Stromal cell of bone marrow (primary cell): ENCODE data around the gene MLNR.

Experiments
- DNase-seq: peaks from one replicate; pipeline ENCODE4 v3.0.0-alpha.2; 2012; ENCODE audit warnings: low read depth

Gene MLNR, protein sequence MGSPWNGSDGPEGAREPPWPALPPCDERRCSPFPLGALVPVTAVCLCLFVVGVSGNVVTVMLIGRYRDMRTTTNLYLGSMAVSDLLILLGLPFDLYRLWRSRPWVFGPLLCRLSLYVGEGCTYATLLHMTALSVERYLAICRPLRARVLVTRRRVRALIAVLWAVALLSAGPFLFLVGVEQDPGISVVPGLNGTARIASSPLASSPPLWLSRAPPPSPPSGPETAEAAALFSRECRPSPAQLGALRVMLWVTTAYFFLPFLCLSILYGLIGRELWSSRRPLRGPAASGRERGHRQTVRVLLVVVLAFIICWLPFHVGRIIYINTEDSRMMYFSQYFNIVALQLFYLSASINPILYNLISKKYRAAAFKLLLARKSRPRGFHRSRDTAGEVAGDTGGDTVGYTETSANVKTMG

DNA sequence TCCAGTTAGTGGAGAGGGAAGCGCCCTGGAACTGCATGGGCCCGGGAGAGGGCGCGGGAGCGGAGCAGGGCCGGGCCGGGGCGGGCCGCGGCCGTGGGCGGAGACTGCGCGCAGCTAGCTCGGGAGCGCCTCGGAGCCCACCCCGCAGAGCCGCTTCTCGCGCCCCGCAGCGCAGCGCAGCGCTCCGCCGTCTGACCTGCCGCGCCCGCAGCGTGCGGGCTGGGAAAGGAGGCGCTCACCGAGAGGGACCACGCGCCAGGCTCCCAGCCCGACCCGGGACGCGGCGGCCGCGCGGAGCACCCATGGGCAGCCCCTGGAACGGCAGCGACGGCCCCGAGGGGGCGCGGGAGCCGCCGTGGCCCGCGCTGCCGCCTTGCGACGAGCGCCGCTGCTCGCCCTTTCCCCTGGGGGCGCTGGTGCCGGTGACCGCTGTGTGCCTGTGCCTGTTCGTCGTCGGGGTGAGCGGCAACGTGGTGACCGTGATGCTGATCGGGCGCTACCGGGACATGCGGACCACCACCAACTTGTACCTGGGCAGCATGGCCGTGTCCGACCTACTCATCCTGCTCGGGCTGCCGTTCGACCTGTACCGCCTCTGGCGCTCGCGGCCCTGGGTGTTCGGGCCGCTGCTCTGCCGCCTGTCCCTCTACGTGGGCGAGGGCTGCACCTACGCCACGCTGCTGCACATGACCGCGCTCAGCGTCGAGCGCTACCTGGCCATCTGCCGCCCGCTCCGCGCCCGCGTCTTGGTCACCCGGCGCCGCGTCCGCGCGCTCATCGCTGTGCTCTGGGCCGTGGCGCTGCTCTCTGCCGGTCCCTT, at the start of gene MLNR:
MLNR (plus strand) TSS at position 303 of the 820 bp plus-strand sequence; CDS start at position 303, 0 bp downstream.
- DNase-seq: no peak

DNA sequence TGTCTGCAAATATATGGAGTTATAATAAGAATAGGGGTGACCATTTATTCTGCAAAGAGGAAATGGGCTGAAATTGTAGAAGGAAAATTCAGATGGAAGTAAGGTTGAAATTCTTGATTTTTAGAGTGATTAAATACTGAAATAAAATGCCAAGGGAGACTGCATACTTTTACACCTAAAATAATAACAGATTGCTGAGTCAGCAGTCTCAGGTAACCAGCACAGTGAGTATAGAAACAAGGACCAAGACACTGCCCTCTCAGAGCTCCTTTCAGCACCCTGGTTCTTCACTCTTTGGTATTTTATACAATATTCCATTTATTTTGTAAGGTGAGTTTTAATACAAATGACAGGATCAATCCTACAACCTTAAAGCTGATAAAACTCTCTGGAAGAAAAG, 48.8 kb upstream of the MLNR start:
- no peak for DNase-seq

DNA sequence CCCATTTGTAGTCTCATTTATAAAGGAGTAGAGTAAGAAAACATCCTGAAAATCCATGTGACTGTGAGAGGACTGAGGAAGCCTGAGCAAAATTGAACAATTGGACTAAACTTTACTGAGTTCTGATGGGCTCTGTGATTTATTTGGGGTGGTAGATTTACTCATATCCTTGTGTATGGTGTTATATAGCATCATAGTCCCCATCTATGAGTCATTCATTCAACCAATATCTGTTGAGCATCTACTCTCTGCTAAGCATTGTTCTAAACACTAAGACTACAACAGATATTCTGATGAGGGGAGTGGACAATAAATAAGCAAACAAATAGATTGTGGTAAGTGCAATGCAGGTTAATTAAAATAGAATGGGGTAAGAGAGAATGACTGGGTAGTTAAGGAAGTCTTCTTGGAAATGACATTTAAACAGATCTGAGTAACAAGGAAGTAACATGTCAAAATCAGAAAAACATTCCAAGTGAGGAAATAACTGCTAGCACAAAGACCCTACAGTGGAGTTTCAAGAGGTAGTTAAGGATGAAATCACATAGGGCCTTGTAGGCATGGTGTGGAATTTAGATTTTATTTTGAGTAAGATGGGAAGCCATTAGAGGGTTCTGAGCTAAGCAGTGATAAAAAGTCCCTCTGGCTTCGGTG, 36.3 kb upstream of the MLNR start:
- no peak for DNase-seq

DNA sequence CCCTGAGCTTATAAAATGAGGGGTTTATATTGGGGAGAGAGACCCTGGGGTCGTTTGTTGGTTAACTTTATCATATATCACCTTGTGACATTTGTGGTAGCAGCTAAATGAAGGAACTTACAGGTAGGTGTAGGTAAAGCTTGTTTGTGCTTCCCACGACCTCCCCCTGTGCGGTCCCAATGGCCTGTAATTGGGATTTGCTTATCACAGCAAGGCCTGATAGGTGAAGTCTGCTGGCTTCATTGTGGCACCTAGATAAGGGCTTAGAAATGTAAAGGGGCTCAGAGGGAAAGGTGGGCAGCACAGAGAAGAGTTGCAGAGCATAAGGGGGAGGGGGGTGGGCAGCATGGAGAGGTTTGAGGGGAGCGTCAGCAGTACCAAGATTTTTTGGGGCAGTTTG, 35.5 kb upstream of the MLNR start:
- no peak for DNase-seq

DNA sequence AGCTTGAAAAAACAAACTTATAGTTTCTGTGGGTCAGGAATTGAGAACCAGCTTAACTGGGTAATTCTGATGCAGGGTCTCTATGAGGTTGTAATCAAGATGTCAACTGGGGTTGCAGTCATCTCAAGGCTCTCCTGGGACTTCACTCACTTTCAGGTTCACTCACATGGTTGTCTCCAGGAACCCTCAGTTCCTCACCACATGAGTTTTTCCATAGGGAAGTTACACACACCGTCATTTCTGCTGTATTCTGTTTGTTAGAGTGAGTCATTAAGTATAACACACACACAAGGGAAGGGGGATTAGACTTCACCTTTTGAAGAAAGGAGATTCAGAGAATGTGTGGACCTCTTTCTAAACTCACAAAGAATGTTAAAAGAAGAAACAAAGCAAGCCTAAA, 34.9 kb upstream of the MLNR start:
- no peak for DNase-seq

DNA sequence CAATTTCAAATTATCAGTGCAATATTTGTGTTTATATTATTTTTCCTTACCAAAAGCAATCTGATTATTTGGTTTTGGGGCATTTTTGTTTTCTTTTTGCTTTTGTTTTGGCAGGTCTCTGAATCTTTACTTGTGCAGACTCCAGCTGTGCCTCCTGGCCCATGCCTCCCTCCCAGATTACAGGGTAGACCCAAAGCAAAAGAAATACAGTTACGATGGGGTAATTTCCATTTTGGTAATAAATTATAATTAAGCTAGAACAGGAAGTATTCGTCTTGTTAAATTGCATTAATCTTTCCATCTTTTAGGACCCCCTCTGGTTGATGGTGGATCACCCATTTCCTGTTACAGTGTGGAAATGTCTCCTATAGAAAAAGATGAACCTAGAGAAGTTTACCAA, 29.2 kb upstream of the MLNR start:
- no peak for DNase-seq

DNA sequence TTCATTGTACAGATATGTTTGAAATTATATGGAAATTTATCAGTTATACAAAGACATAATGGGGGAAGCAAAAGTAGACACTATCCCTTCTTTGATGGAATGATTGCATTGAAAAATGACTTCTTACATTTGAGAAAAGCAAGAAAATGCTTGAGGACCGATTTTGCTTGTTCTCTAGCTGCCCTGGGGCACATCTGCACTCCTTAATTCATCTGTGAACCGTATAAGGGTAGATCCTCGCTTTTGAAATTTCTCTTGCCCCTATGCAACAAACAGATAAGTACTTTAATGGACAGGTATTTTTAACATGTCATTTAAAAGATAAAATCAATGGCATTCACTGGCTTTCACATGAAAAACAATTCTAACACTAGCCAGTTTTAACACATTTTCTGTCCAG, 13.5 kb upstream of the MLNR start:
- no peak for DNase-seq

DNA sequence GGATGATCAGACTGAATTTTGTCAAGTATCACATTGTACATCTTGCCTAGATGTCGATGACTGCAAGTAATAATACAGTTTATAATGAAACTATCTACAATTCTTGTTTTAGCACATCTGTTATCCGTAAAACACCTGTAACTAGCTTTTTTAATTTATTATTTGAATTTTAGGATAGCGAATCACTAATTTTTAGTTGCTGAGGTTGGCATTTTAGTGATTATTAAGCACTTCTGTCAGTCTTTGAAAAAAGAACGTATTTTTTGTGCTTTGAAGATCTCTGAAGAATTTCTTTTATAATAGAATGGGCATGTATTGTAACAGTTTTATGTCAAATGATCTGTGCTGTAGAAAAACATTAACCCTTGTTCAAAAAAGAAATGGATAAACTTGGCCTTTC, 11.5 kb upstream of the MLNR start:
- no peak for DNase-seq

DNA sequence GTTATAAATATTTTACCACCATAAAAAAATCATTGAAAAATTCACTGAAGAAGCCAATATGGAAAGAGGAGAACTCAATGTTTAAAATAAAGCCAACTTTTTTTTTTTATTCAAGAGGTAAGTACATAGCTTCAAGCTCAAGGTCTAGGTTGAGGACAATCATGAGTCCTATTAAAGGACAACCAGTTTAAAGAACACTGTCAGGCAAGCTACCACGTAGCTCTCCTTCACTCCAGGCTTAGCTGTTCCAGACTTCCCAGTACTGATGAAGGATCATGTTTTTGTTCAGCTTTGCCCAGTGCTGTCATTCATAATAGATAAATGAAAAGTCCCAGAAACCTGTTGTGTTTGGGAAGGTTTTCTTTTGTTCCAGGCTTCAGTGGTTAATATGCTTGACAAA, 10.0 kb upstream of the MLNR start:
- no peak for DNase-seq

DNA sequence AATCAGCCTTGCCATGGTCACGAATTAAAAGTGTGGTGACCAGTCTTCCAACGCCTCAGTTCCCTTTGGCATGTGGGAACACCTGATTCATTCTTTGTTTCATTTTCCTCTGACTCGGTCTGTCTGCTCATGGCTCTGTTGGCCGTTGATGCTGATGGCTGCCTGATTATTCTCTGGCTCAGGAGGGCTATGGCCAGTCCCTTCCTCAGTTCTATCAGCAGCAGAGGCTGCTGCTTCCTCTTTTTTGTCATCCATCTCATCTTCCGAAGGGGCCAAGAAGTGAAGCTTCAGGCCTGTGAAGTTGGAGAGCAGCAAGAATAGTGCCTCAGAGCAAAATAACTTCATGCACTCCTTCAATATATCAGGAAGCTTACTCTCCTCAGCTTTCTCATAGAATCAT, 9.5 kb upstream of the MLNR start:
- no peak for DNase-seq

DNA sequence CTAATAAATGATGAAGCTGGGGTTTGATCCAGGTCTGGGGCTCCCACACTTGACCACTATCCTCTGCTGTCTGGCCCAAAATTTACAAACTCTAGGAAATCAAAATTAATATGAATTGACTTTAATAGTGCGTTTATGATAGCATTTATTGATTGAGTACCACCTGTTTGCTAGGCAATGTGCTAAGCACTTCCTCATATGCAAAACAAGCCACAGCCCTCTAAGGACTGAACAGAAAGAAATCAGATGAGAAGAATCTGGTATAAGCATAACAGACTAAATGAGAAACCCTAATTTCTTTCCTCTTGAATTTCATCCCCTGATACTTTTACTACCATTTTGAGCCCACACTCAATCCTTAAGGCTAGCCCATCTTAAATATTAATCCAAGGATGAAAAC, 6.6 kb upstream of the MLNR start:
- no peak for DNase-seq

DNA sequence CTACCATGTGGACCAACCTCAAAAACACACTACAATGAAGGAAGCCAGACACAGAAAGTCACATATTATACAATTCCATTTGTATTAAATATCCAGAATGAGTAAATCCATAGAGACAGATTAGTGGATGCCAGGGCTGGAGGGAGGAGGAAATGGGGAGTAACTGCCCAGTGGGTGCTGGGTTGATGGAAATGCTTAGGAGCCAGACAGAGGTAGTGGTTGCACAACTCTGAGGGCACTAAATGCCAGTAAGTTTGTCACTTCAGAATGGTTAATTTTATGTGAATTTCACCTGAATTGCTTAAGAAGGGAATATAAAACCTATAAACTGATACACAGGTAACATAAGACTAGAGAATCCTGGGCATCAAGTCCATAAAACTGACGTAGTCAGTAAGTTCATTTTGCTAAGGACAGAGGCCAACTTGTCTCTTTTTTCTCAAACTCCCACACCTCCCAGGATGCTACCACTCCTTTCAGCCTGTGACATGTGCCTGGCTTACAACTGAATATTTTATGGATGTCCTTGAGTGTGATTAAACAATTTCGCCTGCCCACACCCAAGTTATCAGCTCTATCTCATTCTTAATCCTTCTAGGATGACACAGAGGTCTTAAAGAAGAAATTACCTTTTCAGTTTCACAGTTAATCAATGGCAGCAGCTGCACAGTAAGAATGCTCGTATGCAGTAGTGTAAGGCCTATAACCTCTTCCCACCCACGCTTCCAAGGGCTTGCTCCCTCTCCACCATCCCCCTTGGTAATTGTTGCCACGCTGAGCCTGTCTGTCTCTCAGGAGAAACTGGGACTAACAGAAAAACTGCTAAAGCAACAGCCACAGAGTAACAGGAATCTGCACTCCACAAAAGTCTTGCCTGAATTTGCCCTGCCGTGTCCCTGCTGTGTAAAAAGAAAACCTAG, 5.9 kb upstream of the MLNR start:
- no peak for DNase-seq

DNA sequence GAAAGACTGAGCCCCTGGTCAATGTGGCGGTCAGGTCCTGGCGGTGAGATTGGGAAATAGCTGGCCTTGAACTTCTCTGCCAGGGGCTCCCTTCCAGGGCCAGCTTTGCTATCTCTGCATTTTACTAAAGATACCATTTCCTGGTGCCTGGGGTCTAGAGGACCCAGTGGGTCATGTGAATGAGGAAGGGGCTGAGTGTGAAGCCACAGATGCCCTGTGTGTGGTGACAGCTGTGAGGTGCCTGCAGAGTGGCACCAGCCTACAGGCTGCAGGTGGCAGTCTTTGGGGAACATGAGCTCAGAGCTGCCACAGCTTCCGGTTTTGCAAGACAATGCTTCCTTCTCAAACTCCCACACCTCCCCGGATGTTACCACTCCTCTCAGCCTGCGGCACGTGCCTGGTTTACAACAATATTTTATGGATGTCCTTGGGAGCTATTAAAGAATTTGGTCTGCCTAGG, 5.2 kb upstream of the MLNR start:
- no peak for DNase-seq

DNA sequence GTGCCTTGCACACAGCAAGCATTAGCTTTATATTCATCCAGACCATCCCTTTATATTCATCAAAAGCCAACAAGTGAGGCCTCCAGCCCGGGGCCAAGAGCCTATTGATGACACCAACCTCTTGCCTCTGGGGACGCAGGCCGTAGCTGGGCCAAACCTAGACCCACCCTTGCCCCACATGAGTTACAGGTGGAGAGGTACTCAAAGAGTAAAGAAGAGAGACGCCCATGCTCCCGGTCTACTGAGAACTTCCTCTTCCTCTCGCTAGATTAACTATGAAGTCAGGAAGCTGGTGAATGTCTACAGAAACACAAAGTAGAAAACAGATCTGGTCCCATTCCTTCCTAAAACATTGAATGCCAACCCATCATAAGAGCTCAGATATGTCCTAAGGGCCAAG, 3.8 kb upstream of the MLNR start:
- no peak for DNase-seq

DNA sequence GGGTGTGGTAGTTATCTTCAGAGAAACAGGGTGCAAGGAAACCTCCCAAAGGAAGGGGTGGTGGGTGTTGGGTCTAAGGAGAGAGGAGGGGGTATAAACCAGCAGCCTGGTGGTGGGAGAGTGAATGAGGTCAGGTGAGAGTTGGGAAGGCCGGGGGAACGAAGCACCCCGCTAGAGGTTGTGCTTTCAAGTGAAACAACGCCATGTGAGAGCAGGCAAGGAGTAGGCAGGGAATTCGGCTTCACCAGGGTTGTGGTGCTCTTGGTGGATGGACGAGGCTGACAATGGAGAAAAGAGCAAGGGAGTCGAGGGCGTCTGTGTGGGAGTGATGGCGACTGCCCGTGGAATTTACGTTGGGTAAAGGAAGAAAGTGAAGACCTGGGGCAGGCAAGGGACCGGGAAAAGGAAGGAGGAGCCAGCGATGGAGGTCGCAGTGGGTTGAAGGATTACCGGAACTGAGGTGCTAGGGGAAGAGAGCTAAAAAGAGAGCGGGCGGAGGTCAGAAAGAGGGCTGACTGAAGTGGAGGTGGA, 2.1 kb upstream of the MLNR start:
- DNase-seq: no peak

DNA sequence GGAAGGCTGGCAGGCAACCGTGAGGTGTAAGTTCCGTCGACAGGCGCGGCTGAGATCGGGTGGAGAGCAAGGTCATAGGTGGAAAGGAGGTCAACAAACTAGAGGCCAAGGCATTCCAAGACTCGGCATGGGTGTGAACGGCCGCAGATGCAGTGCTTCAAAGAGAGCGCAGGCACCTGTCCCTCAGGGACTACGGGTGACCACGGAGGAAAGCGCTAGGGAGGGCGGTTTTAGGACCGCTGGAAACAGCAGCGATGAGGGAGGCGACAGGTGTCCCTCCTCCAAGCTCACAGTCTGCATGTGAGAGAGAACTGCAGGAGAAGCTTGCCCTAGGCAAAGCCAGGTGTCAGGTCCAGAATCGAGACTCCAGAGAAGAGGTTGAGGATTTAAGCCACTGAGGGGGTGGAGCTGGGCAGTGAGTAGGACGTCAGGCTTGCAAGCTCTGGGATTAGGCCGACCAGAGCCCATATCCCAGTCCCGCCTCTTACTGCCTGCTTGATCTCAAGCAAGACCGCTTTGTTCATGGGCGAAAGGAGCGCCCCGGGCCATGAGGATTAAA, 1.6 kb upstream of the MLNR start:
- DNase-seq: no peak

DNA sequence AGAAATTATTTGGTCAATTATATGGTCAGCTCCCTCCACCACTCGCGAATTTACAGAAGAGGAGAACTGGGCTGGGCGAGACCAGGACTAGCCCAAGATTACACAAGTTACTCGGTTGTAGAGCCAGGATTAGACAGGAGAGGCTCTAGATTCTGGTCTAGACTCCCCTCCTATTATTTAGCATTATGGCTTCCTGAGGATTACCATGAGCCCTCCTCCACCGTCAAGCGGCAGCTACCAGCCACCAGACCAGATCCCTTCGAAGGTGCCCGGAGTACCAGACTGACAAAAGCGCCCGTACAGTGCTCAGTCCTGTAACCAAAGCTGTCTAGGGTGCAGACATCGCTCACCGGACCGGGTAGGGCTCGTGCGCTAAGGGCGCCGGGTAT, 497 bp upstream of the MLNR start:
- no peak for DNase-seq

DNA sequence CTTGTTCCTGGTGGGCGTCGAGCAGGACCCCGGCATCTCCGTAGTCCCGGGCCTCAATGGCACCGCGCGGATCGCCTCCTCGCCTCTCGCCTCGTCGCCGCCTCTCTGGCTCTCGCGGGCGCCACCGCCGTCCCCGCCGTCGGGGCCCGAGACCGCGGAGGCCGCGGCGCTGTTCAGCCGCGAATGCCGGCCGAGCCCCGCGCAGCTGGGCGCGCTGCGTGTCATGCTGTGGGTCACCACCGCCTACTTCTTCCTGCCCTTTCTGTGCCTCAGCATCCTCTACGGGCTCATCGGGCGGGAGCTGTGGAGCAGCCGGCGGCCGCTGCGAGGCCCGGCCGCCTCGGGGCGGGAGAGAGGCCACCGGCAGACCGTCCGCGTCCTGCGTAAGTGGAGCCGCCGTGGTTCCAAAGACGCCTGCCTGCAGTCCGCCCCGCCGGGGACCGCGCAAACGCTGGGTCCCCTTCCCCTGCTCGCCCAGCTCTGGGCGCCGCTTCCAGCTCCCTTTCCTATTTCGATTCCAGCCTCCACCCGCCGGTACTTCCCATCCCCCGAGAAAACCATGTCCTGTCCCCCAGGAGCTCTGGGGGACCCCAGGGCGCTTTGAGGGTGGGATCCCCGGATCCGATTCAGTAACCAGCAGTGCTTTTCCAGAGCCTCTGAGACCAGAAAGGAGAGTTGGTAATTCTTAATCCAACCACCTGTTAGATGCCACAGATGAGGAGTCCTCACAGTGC, 885 bp downstream of the MLNR start:
- no peak for DNase-seq

DNA sequence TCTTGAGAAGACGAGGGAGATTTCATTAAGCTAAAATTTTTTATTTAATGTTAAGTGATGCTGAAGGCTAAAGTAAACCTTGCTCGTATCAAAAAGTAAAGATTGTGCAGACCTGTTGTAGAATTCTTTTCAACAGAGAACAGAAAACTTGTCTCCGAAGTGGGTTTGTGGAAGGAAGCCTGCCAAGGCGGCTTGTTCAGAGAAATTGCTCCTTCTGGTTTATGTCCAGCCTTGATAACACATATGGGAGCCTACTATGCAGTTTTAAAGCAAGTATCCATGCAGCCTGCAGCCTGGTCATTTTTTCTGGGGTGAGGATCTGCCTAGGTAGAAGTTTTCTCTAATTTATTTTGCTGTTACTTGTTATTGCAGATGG, 1.4 kb downstream of the MLNR start:
- no peak for DNase-seq

DNA sequence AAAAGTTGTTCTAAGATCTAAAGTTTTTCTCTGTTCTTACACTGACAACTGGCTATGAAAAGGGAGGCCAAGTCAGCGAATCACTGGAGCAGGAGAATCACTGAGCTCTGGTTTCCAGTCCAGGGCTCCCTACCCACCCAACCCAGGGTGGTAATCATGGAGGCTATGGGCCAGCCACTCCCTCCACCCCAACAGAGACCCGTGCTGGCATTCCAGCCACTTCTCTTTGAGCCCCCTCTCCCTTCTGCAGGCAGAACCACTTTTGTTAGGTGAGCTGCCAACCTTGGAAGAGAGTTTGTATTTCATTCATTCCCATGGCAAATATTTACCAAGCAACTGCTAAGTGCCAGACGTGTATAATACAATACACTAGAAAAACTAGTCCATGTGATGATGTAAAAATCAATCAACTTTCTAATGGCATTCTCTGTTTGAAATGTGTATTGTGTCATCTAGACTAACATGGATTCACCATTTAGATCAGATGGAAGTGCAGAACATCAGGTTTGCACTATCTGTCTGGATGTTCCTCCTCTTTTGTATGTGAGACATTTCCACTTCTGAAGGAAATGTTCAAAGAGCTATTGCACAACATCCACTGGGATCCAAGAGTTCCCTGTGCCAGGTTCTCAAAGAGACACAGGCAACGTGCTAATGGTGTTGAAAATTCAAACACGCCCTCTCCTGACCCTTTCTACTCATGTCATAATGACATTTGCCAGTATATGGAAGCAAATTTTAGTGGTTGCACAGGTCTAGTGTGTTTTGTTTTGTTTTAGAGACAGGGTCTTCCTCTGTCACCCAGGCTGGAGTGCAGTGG, 5.3 kb downstream of the MLNR start:
- no peak for DNase-seq
